ENCODE measurements around the gene AKAP7. TPM values are rescaled to one million over a fixed set of nuclear protein-coding genes. Genes with fewer than 3 reads are reported as not detected.
"Not testable (repeated sequence)": the region's sequence is repeated elsewhere in the genome, so short reads cannot be mapped to it uniquely, and the experiment has no call there.

The AKAP7 gene
- polyA plus RNA-seq, 1 donor (not counting 4 experiments of a cell fraction or from before 2014, with no cell fraction given): 1.7 TPM

- dilution Hi-C loops (cut with MboI; ENCODE audit: extremely low pct_ligation_motif_present, low sequenced_read_pairs): no loop called here
- H3K79me2 ChIP-seq (ENCODE audit: control insufficient read depth, insufficient read depth, low read length): no peaks in the 10 kb centered on the region
- H3K9ac ChIP-seq (ENCODE audit: control insufficient read depth, extremely low read depth, insufficient read depth, low read length): no peak overlapping the region
- H3K27ac ChIP-seq (ENCODE audit: control insufficient read depth, insufficient read depth, low read length): no peak overlapping the region
- no peak overlapping the region for H3K4me2 ChIP-seq (ENCODE audit: control insufficient read depth, extremely low read depth, insufficient read depth, low read depth, low read length)
- H4K20me1 ChIP-seq (ENCODE audit: control insufficient read depth, extremely low read depth, insufficient read depth, low read length): no peaks in the 10 kb centered on the region
- no peaks in the 10 kb centered on the region for H3K36me3 ChIP-seq (ENCODE audit: control insufficient read depth in 2 of 2, extremely low read depth in 1 of 2, insufficient read depth in 2 of 2, low read length in 2 of 2)
- H3K27me3 ChIP-seq (ENCODE audit: control insufficient read depth, extremely low read depth, insufficient read depth, low read length): no peaks in the 10 kb centered on the region
- TF ChIP-seq CTCF (optimal IDR thresholded peaks at IDR 0.05 in 1 of 3, IDR thresholded peaks at IDR 0.05 in 1 of 3, conservative IDR thresholded peaks at IDR 0.05 in 1 of 3; ENCODE audit: extremely low read depth in 1 of 3, insufficient read depth in 2 of 3, low read length in 3 of 3) (no peak), EZH2 (IDR thresholded peaks at IDR 0.05; ENCODE audit: low read length) (no peak)
- DNase-seq (ENCODE audit: low read depth, low spot score) (no peak), FAIRE-seq (no peak)
- H3K9me1 ChIP-seq (ENCODE audit: control insufficient read depth, extremely low read depth, insufficient read depth, low read length): no peaks in the 10 kb centered on the region
- no peaks in the 10 kb centered on the region for H3K9me3 ChIP-seq (ENCODE audit: control insufficient read depth, low read depth, low read length)
- H2AFZ ChIP-seq (ENCODE audit: control insufficient read depth, low read length): no peak overlapping the region
- H3K4me3 ChIP-seq (ENCODE audit: control insufficient read depth in 2 of 3, extremely low read depth in 1 of 3, insufficient read depth in 2 of 3, low read depth in 1 of 3, low read length in 3 of 3): no peak overlapping the region
- no peaks in the 10 kb centered on the region for H3K4me1 ChIP-seq (ENCODE audit: control insufficient read depth, extremely low read depth, insufficient read depth, low read length)
Observed at GRCh38 chr6:131293472-131293911, 158.2 kb downstream of the AKAP7 start.

- FAIRE-seq: no peak
- dilution Hi-C loops (cut with MboI; ENCODE audit: extremely low pct_ligation_motif_present, low sequenced_read_pairs): no loop called here
Observed at GRCh38 chr6:131295081-131295480, 159.8 kb downstream of the AKAP7 start.

GRCh38 chr6:131300826-131301225 is 165.6 kb downstream of the AKAP7 start:
- H4K20me1 ChIP-seq (ENCODE audit: control insufficient read depth, extremely low read depth, insufficient read depth, low read length); H3K79me2 ChIP-seq (ENCODE audit: control insufficient read depth, insufficient read depth, low read length); H3K4me1 ChIP-seq (ENCODE audit: control insufficient read depth, extremely low read depth, insufficient read depth, low read length); H3K36me3 ChIP-seq (ENCODE audit: control insufficient read depth in 2 of 2, extremely low read depth in 1 of 2, insufficient read depth in 2 of 2, low read length in 2 of 2); FAIRE-seq; H3K9me3 ChIP-seq (ENCODE audit: control insufficient read depth, low read depth, low read length); DNase-seq (ENCODE audit: low read depth, low spot score); dilution Hi-C loops (cut with MboI; ENCODE audit: extremely low pct_ligation_motif_present, low sequenced_read_pairs); H3K4me3 ChIP-seq (ENCODE audit: control insufficient read depth in 2 of 3, extremely low read depth in 1 of 3, insufficient read depth in 2 of 3, low read depth in 1 of 3, low read length in 3 of 3); H3K27ac ChIP-seq (ENCODE audit: control insufficient read depth, insufficient read depth, low read length); H3K9ac ChIP-seq (ENCODE audit: control insufficient read depth, extremely low read depth, insufficient read depth, low read length); H3K4me2 ChIP-seq (ENCODE audit: control insufficient read depth, extremely low read depth, insufficient read depth, low read depth, low read length); H3K9me1 ChIP-seq (ENCODE audit: control insufficient read depth, extremely low read depth, insufficient read depth, low read length); H2AFZ ChIP-seq (ENCODE audit: control insufficient read depth, low read length); H3K27me3 ChIP-seq (ENCODE audit: control insufficient read depth, extremely low read depth, insufficient read depth, low read length): not testable (repeated sequence)

More at GRCh38 chr6:131295081-131295480, 159.8 kb downstream of the AKAP7 start:
- DNase-seq (ENCODE audit: low read depth, low spot score): no peak
- Histone ChIP-seq H3K9ac (ENCODE audit: control insufficient read depth, extremely low read depth, insufficient read depth, low read length) (no peak overlapping the region), H2AFZ (ENCODE audit: control insufficient read depth, low read length) (no peak overlapping the region), H3K36me3 (ENCODE audit: control insufficient read depth in 2 of 2, extremely low read depth in 1 of 2, insufficient read depth in 2 of 2, low read length in 2 of 2) (no peaks in the 10 kb centered on the region), H3K4me1 (ENCODE audit: control insufficient read depth, extremely low read depth, insufficient read depth, low read length) (no peaks in the 10 kb centered on the region), H3K9me3 (ENCODE audit: control insufficient read depth, low read depth, low read length) (no peaks in the 10 kb centered on the region), H3K27ac (ENCODE audit: control insufficient read depth, insufficient read depth, low read length) (no peak overlapping the region), H3K4me2 (ENCODE audit: control insufficient read depth, extremely low read depth, insufficient read depth, low read depth, low read length) (no peak overlapping the region), H3K27me3 (ENCODE audit: control insufficient read depth, extremely low read depth, insufficient read depth, low read length) (no peaks in the 10 kb centered on the region), H3K4me3 (ENCODE audit: control insufficient read depth in 2 of 3, extremely low read depth in 1 of 3, insufficient read depth in 2 of 3, low read depth in 1 of 3, low read length in 3 of 3) (no peak overlapping the region), H4K20me1 (ENCODE audit: control insufficient read depth, extremely low read depth, insufficient read depth, low read length) (no peaks in the 10 kb centered on the region), H3K9me1 (ENCODE audit: control insufficient read depth, extremely low read depth, insufficient read depth, low read length) (no peaks in the 10 kb centered on the region), H3K79me2 (ENCODE audit: control insufficient read depth, insufficient read depth, low read length) (no peaks in the 10 kb centered on the region)
- TF ChIP-seq CTCF (optimal IDR thresholded peaks at IDR 0.05 in 1 of 3, IDR thresholded peaks at IDR 0.05 in 1 of 3, conservative IDR thresholded peaks at IDR 0.05 in 1 of 3; ENCODE audit: extremely low read depth in 1 of 3, insufficient read depth in 2 of 3, low read length in 3 of 3) (no peak), EZH2 (IDR thresholded peaks at IDR 0.05; ENCODE audit: low read length) (no peak)
